ENCODE data around the gene THRB.

THRB gene

DNA sequence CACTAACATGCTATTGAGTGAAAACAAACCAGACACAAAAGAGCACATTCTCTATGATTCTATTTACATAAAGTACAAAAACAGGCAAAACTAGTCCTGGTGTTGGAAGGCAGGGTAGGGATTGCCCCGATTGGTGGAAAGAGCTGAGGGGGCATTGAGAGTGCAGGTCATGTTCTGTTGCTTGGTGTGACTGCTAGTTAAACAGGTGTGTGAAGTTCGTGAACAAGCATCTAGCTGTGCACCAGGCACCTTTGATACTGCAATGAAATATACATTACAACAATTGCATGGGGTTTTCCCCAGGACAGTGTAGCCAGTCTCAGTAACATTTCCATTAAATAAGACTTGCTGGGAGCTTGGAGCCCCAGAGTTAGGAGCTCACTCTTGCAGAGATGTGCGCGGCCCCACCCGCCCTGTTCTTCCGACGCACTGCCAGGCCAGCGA is 26.3 kb upstream of the THRB start:
- Mint-ChIP-seq H3K27ac (no peak overlapping the region), H3K4me3 (no peak overlapping the region)

DNA sequence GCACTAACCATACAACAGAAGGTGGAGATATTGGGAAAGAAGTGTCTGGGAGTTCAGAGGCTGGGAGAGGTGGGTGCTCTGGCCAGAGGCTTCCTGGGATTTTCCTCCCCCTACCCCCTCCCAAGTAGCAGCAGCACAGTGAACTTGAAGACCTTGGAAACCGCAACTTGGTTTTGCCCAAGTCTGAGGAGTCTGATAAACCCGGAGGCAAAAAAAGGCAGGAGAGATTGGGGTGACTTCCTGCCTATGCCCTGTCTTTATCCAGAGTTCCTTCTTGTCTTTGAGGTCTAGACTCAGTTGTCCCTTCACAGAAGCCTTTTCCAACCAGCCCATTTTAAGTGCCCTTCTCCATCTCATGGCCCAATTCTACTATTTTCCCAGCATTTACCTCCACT is 25.4 kb upstream of the THRB start:
- H3K4me3 Mint-ChIP-seq: no peak overlapping the region
- H3K36me3 Mint-ChIP-seq: peaks cover 2% of the 10 kb centered on the region
- no peaks in the 10 kb centered on the region for H3K9me3 Mint-ChIP-seq
- H3K4me1 Mint-ChIP-seq: peaks cover 4% of the 10 kb centered on the region
- no peak overlapping the region for H3K27ac Mint-ChIP-seq
- H3K27me3 Mint-ChIP-seq: peaks cover 34% of the 10 kb centered on the region

More for the DNA sequence above, 26.3 kb upstream of the THRB start:
- Mint-ChIP-seq H3K36me3 (peaks cover 2% of the 10 kb centered on the region), H3K4me1 (peaks cover 4% of the 10 kb centered on the region), H3K27me3 (peaks cover 35% of the 10 kb centered on the region), H3K9me3 (no peaks in the 10 kb centered on the region)

DNA sequence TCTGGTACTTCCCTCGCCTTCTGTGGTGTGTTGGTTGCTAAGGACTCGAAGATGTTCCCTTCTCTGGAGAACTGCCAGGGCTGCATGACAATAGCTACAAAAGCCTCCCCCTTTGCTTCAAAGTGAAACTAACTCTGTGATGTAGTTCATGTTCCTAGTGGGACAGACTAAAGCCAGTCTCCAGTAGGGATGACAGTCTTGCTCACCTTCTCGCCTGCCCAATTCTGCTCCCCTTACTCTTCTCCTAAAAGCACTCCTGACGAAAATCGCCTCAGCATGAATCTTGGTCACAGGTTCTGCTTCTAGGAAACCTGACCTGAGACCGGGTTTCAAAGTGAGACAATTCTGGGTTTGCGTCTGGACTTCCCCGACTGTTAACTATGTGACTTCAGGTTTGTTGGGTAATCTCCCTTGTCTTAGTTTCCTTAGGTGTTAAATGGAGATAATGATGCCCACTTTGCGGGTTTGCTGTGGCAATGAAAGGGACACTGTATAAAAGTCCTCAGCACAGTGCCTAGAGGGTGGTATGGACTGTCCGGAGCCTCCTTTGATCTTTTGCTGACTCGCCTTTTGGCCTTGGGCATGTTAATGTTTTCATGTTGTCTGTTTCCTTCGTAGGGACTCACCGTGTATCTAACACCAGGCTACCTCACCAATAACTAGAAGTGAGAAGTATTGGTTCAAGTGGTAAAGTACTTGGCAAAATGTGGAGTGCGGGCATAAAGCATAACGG is 24.9 kb upstream of the THRB start:
- H3K9me3 Mint-ChIP-seq: no peaks in the 10 kb centered on the region
- H3K4me3 Mint-ChIP-seq: no peak overlapping the region
- no peak overlapping the region for H3K27ac Mint-ChIP-seq
- H3K36me3 Mint-ChIP-seq: peaks cover 2% of the 10 kb centered on the region
- H3K4me1 Mint-ChIP-seq: peaks cover 4% of the 10 kb centered on the region
- peaks cover 34% of the 10 kb centered on the region for H3K27me3 Mint-ChIP-seq

DNA sequence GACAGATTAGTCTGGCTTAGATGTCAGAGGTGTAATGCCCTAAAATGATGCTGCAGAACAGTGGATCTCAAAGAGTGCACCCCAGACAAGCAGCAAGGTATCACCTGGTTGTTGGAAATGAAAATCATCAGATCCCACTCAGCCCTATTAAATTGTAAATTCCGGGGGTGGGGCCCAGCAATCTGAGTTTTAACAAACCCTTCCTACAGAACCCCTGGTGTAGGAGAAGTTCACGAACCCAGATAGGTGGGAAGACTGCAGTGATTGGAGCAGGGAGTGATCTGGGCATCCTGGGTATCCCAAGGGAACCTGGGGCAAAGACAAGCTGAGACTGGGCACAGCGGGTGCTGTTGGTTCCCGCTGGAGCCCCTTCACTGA is 24.3 kb upstream of the THRB start:
- H3K9me3 Mint-ChIP-seq: no peaks in the 10 kb centered on the region
- no peak overlapping the region for H3K4me3 Mint-ChIP-seq
- peaks cover 31% of the 10 kb centered on the region for H3K27me3 Mint-ChIP-seq
- no peak overlapping the region for H3K27ac Mint-ChIP-seq
- H3K36me3 Mint-ChIP-seq: peaks cover 2% of the 10 kb centered on the region
- peaks cover 4% of the 10 kb centered on the region for H3K4me1 Mint-ChIP-seq

- Mint-ChIP-seq H3K27ac (no peak overlapping the region), H3K36me3 (no peaks in the 10 kb centered on the region), H3K4me1 (no peaks in the 10 kb centered on the region), H3K27me3 (peaks cover 6% of the 10 kb centered on the region), H3K9me3 (no peaks in the 10 kb centered on the region), H3K4me3 (no peak overlapping the region)
Measured at GRCh38 chr3:24514119-24514518, 19.5 kb upstream of the THRB start.

DNA sequence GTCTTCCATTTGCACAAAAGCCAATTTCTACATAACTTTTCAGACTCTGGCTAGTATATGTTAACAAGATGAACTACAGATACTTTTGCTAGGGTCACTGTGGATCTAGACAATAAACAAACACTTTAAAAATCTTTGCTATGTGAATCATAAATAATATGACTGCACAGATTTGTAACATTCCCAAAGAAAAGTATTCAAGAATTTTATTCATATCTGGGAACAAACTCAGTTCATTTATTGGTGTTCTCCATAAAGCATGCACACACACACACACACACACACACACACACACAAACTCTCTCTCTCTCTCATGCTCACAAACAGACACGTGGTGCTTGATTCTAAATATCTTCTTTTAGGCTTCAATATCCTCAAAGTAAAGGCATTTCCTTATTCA is 18.8 kb upstream of the THRB start:
- no peaks in the 10 kb centered on the region for H3K36me3 Mint-ChIP-seq
- no peaks in the 10 kb centered on the region for H3K4me1 Mint-ChIP-seq
- peaks cover 3% of the 10 kb centered on the region for H3K27me3 Mint-ChIP-seq
- H3K9me3 Mint-ChIP-seq: no peaks in the 10 kb centered on the region
- no peak overlapping the region for H3K27ac Mint-ChIP-seq
- H3K4me3 Mint-ChIP-seq: no peak overlapping the region

- Mint-ChIP-seq H3K27me3 (peaks cover 1% of the 10 kb centered on the region), H3K36me3 (no peaks in the 10 kb centered on the region), H3K9me3 (no peaks in the 10 kb centered on the region), H3K27ac (no peak overlapping the region), H3K4me3 (no peak overlapping the region), H3K4me1 (no peaks in the 10 kb centered on the region)
Measured at GRCh38 chr3:24512564-24513197, 18.0 kb upstream of the THRB start.

DNA sequence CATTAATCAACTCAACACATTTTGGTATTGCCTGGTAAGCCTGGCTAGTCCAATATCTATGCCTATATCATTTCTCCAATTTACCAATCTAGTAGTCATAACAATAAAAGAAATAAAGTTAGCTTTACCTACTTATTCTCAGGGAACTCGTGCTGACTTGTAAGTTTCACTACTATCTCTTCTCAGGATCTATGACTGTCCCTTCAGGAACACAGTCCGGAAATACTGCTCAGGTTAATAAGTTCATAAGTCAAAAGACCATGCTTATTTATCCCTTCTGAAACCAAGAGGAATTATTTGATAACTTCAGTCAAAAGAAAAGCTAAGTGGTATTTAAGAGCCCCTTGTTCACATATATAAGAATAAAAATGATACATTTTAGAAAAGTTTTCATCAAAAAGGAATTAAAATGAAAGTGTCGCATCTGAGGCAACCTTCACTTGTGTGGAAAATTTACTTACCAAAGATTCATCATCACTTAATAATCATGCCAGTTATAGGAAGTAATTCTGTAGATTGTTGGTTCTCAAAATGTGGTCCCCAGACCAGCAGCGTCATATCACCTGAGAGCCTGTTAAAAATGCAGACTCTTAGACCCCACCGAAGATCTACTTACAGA is 15.5 kb upstream of the THRB start:
- Mint-ChIP-seq H3K9me3 (no peaks in the 10 kb centered on the region), H3K4me3 (no peak overlapping the region), H3K27me3 (peaks cover 1% of the 10 kb centered on the region), H3K4me1 (no peaks in the 10 kb centered on the region), H3K27ac (no peak overlapping the region), H3K36me3 (no peaks in the 10 kb centered on the region)

DNA sequence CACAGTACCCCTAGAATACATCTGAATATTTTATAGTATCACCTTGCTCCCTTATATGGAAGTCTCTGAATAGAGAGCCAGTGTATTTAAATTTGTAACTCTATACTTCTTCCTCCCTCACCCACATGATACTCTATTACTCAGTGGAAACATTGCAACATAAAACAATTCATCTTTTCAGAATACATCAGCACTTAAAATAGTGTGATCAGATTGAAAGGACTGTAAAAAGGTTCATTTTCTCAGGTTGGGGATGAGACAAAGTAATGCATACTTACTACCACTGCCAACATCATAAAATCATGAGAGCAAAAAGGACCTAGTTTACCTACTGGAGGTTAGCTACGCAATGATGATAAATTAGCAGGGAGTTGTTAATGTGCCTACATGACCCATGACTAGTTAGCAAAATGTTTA is 13.8 kb upstream of the THRB start:
- Mint-ChIP-seq H3K27me3 (peaks cover 1% of the 10 kb centered on the region), H3K4me3 (no peak overlapping the region), H3K27ac (no peak overlapping the region), H3K4me1 (no peaks in the 10 kb centered on the region), H3K9me3 (no peaks in the 10 kb centered on the region), H3K36me3 (no peaks in the 10 kb centered on the region)

DNA sequence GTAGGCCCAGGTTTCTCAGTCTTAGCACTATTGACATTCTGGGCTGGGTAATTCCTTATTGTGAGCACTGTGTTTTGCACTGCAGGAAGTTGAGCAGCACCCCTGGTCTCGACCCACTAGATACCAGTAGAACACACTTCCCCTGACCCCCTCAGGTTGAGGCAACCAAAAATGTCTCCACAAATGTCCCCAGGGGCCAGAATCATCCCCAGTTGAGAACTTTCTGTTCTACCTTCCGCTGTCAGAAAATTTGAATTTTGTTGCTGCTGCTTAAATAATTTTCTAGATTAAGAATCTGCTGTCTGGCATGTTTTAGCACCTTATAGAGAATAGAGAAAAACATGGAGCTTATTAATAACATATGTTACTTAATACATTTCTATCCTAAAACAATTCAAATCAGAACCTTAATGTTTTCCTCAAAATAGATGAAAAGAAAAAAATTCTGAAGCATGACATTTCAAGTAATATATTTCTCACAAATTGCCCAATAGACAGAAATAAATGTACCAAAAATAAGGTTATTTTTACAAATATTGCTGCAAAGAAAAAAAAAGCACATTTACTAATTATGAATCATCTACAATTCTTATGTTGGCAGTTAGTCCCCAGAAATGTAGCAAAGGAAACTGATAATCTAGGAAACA is 13.2 kb upstream of the THRB start:
- H3K27me3 Mint-ChIP-seq: peaks cover 1% of the 10 kb centered on the region
- H3K4me1 Mint-ChIP-seq: no peaks in the 10 kb centered on the region
- no peaks in the 10 kb centered on the region for H3K36me3 Mint-ChIP-seq
- H3K9me3 Mint-ChIP-seq: no peaks in the 10 kb centered on the region
- no peak overlapping the region for H3K4me3 Mint-ChIP-seq
- H3K27ac Mint-ChIP-seq: no peak overlapping the region

DNA sequence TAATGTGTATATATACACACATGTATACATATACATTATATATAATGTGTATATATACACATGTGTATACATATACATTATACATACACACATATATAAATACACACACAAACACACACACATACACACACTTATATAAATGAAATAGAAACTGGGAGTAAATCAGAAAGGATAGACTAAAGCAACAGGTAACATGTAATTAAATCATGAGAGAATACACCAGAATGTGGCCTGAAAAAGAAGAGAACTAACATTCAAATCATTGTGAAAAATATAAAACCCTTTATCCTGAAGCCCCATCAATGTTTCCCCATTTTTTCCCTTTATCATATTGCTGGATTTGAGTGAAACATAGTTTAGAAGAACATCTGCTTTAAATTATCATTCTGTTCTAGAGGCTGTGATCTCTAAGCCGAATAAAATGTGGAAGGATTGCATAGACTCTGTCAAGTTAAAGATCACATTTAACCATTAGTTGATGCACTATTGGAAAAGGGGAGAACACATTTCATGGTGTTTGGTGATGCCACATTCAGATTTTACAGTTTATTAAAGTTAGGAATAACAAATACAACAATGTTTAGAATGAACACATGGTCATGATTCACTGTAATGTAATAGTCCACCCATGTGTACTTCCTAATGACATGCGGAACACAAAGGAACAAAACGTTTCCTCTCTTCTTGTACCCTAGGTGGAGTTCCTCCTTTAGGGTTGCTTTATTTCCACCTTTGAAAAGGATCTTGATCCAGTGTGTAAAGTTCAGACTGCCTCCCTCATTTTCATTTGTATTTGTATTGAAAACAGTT is 12.5 kb upstream of the THRB start:
- no peaks in the 10 kb centered on the region for H3K4me1 Mint-ChIP-seq
- H3K27ac Mint-ChIP-seq: no peak overlapping the region
- H3K4me3 Mint-ChIP-seq: no peak overlapping the region
- H3K9me3 Mint-ChIP-seq: no peaks in the 10 kb centered on the region
- H3K27me3 Mint-ChIP-seq: no peaks in the 10 kb centered on the region
- H3K36me3 Mint-ChIP-seq: no peaks in the 10 kb centered on the region

- Mint-ChIP-seq H3K27me3 (peaks cover 2% of the 10 kb centered on the region), H3K36me3 (no peaks in the 10 kb centered on the region), H3K4me3 (no peak overlapping the region), H3K27ac (no peak overlapping the region), H3K4me1 (no peaks in the 10 kb centered on the region), H3K9me3 (no peaks in the 10 kb centered on the region)
Measured at GRCh38 chr3:24505691-24506550, 11.3 kb upstream of the THRB start.

DNA sequence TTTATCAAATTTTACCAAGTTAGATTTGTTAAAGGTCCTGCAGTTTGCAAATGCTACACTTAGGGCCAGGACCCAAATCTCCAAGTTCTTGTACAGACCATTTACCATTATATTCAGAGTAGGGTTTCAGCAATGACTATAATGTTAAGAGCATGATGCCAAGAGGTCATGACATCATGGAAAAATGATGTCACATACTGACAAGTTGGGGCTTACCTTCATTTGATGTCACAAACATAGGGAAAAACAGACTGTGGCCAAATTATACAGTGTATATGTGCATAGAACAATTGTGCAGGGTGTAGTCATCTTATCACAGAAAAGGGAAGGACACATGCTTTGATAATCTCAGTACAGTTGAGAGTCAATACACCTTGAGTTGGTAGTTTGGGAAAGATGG is 10.1 kb upstream of the THRB start:
- Mint-ChIP-seq H3K9me3 (no peaks in the 10 kb centered on the region), H3K4me1 (no peaks in the 10 kb centered on the region), H3K4me3 (no peak overlapping the region)

DNA sequence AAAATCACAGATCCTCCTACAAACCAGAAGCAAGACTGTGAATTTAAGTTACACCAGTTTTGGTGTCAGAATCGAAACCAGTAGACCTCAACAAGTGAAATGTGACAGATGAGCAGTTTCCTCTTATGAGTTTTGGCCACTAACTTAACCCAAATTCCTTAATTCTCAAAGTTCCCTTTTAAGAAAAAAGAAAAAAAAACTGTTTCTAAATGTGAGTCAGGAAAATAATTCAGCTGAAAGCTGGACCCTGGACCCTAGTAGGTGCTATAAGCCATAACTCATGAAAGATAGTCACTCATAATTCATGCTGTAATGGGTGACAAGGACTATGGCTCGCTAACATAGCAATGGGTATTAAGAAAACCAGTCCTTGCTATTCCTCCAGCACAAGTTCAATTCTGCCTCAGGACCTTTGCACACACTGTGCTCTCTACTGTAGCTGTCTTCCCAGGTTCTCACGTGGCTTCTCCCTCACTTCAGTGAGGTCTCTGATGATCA is 9.0 kb upstream of the THRB start:
- no peaks in the 10 kb centered on the region for H3K4me1 Mint-ChIP-seq
- no peak overlapping the region for H3K27ac Mint-ChIP-seq
- no peaks in the 10 kb centered on the region for H3K9me3 Mint-ChIP-seq

More for the DNA sequence above, 10.1 kb upstream of the THRB start:
- Mint-ChIP-seq H3K27ac (no peak overlapping the region), H3K27me3 (peaks cover 2% of the 10 kb centered on the region), H3K36me3 (no peaks in the 10 kb centered on the region)

More for the DNA sequence above, 9.0 kb upstream of the THRB start:
- Mint-ChIP-seq H3K27me3 (peaks cover 2% of the 10 kb centered on the region), H3K36me3 (no peaks in the 10 kb centered on the region), H3K4me3 (no peak overlapping the region)
